GM12872 (cell line): ENCODE results near the gene SBNO1.

Experiments
- CTCF ChIP-seq: IDR thresholded peaks from 3 replicates; pipeline ENCODE4 v1.5.1; 2011; ENCODE audit warnings: low read depth, mild to moderate bottlenecking, low read length, moderate library complexity; ENCODE audit not compliant: insufficient read depth

The SBNO1 gene

DNA sequence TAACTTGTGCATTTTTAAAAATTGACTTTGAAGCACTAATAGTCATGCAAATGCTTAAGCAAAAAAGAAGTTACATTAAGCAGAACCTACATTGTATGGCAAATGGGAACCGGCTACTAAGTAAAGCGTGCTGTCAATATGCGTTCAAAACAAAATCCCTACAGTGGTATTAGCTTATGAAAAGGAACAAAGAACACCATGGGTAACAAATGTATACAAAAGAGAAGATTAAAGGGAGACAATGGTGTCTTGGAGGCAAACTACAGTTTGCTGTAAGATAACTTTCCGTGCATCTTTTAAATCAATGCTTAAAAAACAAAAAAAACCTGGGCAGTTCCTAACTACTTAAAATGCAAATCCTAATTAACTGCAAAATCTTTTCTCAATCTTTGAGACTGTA, 103.5 kb downstream of the SBNO1 start:
- no peak for TF ChIP-seq CTCF

GRCh38 chr12:123260081-123260480, 104.6 kb downstream of the SBNO1 start:
- no peak for TF ChIP-seq CTCF

DNA sequence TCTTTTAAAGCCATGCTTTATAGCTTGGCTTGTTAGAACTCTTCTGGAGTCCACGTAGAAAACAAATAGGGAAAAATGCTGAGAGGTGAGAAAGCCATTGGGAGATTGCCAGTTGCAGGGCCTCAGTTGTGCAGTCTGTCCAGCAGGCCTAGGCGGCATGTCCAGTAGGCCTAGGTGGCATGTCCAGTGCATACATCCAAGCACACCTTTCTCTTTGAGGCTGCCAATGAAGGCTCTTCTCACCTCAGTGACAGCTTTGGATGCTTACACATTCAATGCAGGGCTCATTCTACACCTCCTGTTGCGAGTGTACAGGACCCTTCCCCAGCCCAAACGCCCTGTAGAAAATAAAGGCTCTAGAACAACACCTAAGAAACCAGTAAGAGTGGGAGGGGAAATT, 106.1 kb downstream of the SBNO1 start:
- TF ChIP-seq CTCF, result no peak

GRCh38 chr12:123254853-123255446, 109.7 kb downstream of the SBNO1 start:
- TF ChIP-seq CTCF, result no peak

- TF ChIP-seq CTCF, result no peak
Observed at GRCh38 chr12:123253641-123254459, 110.8 kb downstream of the SBNO1 start.

DNA sequence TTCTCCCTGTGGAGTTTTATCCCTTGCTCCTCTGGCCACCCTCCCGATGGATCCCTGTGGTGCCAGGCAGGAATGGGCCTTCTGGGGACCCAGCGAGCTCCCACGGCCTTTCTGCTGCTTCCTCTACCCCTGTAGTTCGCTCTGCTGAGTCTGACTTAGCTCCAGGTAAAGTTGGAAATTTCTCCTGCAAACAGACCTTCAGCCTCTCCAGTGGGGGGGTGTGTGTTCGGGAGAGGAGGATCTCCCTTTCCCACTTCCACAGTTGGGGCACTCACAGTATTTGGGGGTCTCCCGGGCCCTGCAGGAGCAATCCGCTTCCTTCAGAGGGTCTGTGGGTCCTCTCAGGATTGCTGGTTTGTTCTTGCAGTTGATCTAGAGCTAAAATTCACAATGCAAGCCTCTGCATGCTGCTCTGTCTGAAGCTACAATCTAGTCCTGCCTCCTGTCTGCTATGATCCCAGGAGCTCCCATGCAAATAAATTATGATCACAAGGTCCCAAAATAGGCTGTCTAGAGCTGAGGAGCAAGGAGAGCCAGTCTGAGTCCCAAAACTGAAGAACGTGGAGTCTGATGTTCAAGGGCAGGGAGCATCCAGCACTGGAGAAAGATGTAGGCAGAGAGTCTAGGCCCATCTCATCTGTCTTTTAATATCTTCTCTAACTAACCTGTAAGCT, 113.1 kb downstream of the SBNO1 start:
- TF ChIP-seq CTCF, result no peak
